HG03159 (cell line): ENCODE data around the gene THOP1.

Experiments used
- ATAC-seq: cut with Tn5 transposase; IDR thresholded peaks from one replicate; pipeline ENCODE4 v1.9.1; 2021; ENCODE audit warnings: mild to moderate bottlenecking, moderate library complexity; ENCODE audit not compliant: unreplicated experiment

THOP1 gene

GRCh38 chr19:2761876-2762782 is 23.2 kb upstream of the THOP1 start:
- ATAC-seq, result no peak

- ATAC-seq, result no peak
These were observed 22.4 kb upstream of the THOP1 start for GRCh38 chr19:2762783-2763496.

- no peak for ATAC-seq
These were observed 21.6 kb upstream of the THOP1 start for GRCh38 chr19:2763687-2764086.

- no peak for ATAC-seq
These were observed 20.4 kb upstream of the THOP1 start for GRCh38 chr19:2764945-2765344.

GRCh38 chr19:2765376-2765775 is 19.9 kb upstream of the THOP1 start:
- ATAC-seq, result no peak

GRCh38 chr19:2766594-2767372 is 18.5 kb upstream of the THOP1 start:
- no peak for ATAC-seq

- ATAC-seq, result no peak
These were observed 17.6 kb upstream of the THOP1 start for GRCh38 chr19:2767688-2768087.

GRCh38 chr19:2768365-2769132 is 16.8 kb upstream of the THOP1 start:
- no peak for ATAC-seq

GRCh38 chr19:2769218-2769617 is 16.1 kb upstream of the THOP1 start:
- ATAC-seq, result no peak

GRCh38 chr19:2770055-2771013 is 15.0 kb upstream of the THOP1 start:
- no peak for ATAC-seq

- ATAC-seq, result no peak
These were observed 13.3 kb upstream of the THOP1 start for GRCh38 chr19:2771786-2772674.

- ATAC-seq, result no peak
These were observed 11.1 kb upstream of the THOP1 start for GRCh38 chr19:2774083-2774679.

GRCh38 chr19:2774953-2775555 is 10.2 kb upstream of the THOP1 start:
- no peak for ATAC-seq

GRCh38 chr19:2775556-2776430 is 9.5 kb upstream of the THOP1 start:
- no peak for ATAC-seq

- no peak for ATAC-seq
These were observed 7.2 kb upstream of the THOP1 start for GRCh38 chr19:2777952-2778683.

GRCh38 chr19:2779121-2779740 is 6.1 kb upstream of the THOP1 start:
- ATAC-seq, result no peak
